HCT116 (cell line): ENCODE data around the gene CSGALNACT2. TPM values are rescaled to one million over a fixed set of nuclear protein-coding genes. Genes with fewer than 3 reads are reported as not detected.

Source experiments
- ATAC-seq: fragments of 200-7000 bp; cut with Tn5 transposase; 2 replicates; pipeline ENCODE4 v1.9.1; 2020; ENCODE audit warnings: mild to moderate bottlenecking, moderate library complexity
- BruUV-seq: library from RNA; stranded (reverse); fragments of 400-500 nt; replicated peaks from 2 replicates; lab custom pipeline; 2021; lab: Mats Ljungman, UMichigan
- CTCF ChIA-PET: fragments of 300-600 bp; sonication (Branson Sonifier 250); formaldehyde crosslinking; loops from one replicate; lab custom pipeline; 2021; ENCODE audit warnings: antibody characterized with exemption; lab: Charles Lee
- POLR2A ChIA-PET: fragments of 300-600, 350-600 bp; sonication (Branson Sonifier 250); formaldehyde crosslinking; loops from one replicate; lab custom pipeline; 2021; ENCODE audit warnings: antibody characterized with exemption; lab: Charles Lee
- RAD21 ChIA-PET, 2 experiments: fragments of 300-600 bp; sonication (Branson Sonifier 250); formaldehyde crosslinking; loops; one replicate each; lab custom pipeline; 2023; ENCODE audit warnings: low total read pairs in 2 of 2; ENCODE audit not compliant: uncharacterized antibody in 2 of 2, unreplicated experiment in 2 of 2, low non-redundant PET in 1 of 2; lab: Charles Lee
- DNase-seq: peaks from one replicate; pipeline ENCODE4 v3.0.0-alpha.2; 2010; ENCODE audit warnings: low read depth, low spot score
- H2AFZ ChIP-seq: fragments of 200-600 bp; shearing (Covaris generic), sonication (generic); 2 replicates; pipeline ENCODE4 v1.6.1; 2017; ENCODE audit warnings: low read depth, mixed run types, mixed read lengths, antibody characterized with exemption, low read length; ENCODE audit not compliant: poor library complexity, severe bottlenecking
- H3K27ac ChIP-seq: 2 replicates; pipeline ENCODE4 v1.5.1; 2012; ENCODE audit warnings: low read depth, low read length
- H3K27me3 ChIP-seq: fragments of 200-600 bp; sonication (generic); 2 replicates; pipeline ENCODE4 v1.6.1; 2016; ENCODE audit warnings: mixed run types, low read length, mixed read lengths; ENCODE audit not compliant: insufficient read depth
- H3K36me3 ChIP-seq, 2 experiments: fragments of 200-500 bp in 1 of 2; fragments of 200-600 bp in 1 of 2; sonication (Bioruptor generic) in 1 of 2; sonication (generic) in 1 of 2; 2 replicates each; pipeline versions ENCODE4 v1.5.1 to v1.6.1; 2014 to 2016; ENCODE audit warnings: low read length in 2 of 2, inconsistent platforms in 1 of 2, mixed read lengths in 1 of 2, mixed run types in 1 of 2; ENCODE audit not compliant: insufficient read depth in 2 of 2, control insufficient read depth in 1 of 2
- H3K4me1 ChIP-seq, 2 experiments: fragments of 200-600 bp in 1 of 2; sonication (generic) in 1 of 2; 2 replicates each; pipeline versions ENCODE4 v1.5.1 to v1.6.1; 2012 to 2017; ENCODE audit warnings: low read length in 2 of 2, inconsistent platforms in 1 of 2, mild to moderate bottlenecking in 1 of 2, mixed read lengths in 1 of 2, mixed run types in 1 of 2, moderate library complexity in 1 of 2; ENCODE audit not compliant: insufficient read depth in 2 of 2, control insufficient read depth in 1 of 2
- H3K4me2 ChIP-seq: fragments of 200-600 bp; sonication (generic); 2 replicates; pipeline ENCODE4 v1.6.1; 2017; ENCODE audit warnings: mixed run types, low read length, mixed read lengths
- H3K4me3 ChIP-seq, 2 experiments: fragments of 200-600 bp in 1 of 2; sonication (generic) in 1 of 2; replicated peaks in 1 of 2; 2 replicates each; pipeline ENCODE4 v1.5.1; 2011 to 2016; ENCODE audit warnings: low read length in 2 of 2, control low read depth in 1 of 2, low read depth in 1 of 2, mild to moderate bottlenecking in 1 of 2, mixed read lengths in 1 of 2, mixed run types in 1 of 2
- H3K79me2 ChIP-seq: fragments of 200-600 bp; sonication (generic); 2 replicates; pipeline ENCODE4 v1.6.1; 2017; ENCODE audit warnings: mild to moderate bottlenecking, mixed run types, low read length, moderate library complexity, mixed read lengths; ENCODE audit not compliant: insufficient read depth
- H3K9ac ChIP-seq: fragments of 200-600 bp; sonication (generic); 2 replicates; pipeline ENCODE4 v1.6.1; 2016; ENCODE audit warnings: low read length, mixed read lengths
- H3K9me2 ChIP-seq: fragments of 200-600 bp; sonication (generic), shearing (Covaris generic); 2 replicates; pipeline ENCODE4 v1.6.1; 2017; ENCODE audit warnings: mixed run types, mild to moderate bottlenecking, moderate library complexity; ENCODE audit not compliant: insufficient read depth
- H3K9me3 ChIP-seq, 2 experiments: fragments of 200-500 bp in 1 of 2; fragments of 200-600 bp in 1 of 2; sonication (Bioruptor generic) in 1 of 2; sonication (generic) in 1 of 2; 2 replicates each; pipeline ENCODE4 v1.6.1; 2014 to 2017; ENCODE audit warnings: low read length in 2 of 2, mixed read lengths in 2 of 2, inconsistent platforms in 1 of 2, low read depth in 1 of 2, mild to moderate bottlenecking in 1 of 2, mixed run types in 1 of 2, moderate library complexity in 1 of 2; ENCODE audit not compliant: control insufficient read depth in 1 of 2, insufficient read depth in 1 of 2
- H4K20me1 ChIP-seq: fragments of 200-600 bp; sonication (generic), shearing (Covaris generic); 2 replicates; pipeline ENCODE4 v1.6.1; 2017; ENCODE audit warnings: mixed run types, mild to moderate bottlenecking, moderate library complexity; ENCODE audit not compliant: insufficient read depth
- ATF3 ChIP-seq: IDR thresholded peaks from 2 replicates; pipeline ENCODE4 v1.6.1; 2012
- CBX3 ChIP-seq: IDR thresholded peaks from 2 replicates; pipeline ENCODE4 v1.6.1; 2012; ENCODE audit warnings: low read depth
- CEBPB ChIP-seq: IDR thresholded peaks from 2 replicates; pipeline ENCODE4 v1.6.1; 2012; ENCODE audit warnings: low read depth
- EGR1 ChIP-seq: IDR thresholded peaks from 2 replicates; pipeline ENCODE4 v1.6.1; 2012; ENCODE audit warnings: low read depth
- ELF1 ChIP-seq: IDR thresholded peaks from 2 replicates; pipeline ENCODE4 v1.6.1; 2012; ENCODE audit warnings: low read depth, borderline replicate concordance
- EZH2 ChIP-seq: fragments of 200-600 bp; sonication (generic); IDR thresholded peaks from 2 replicates; pipeline ENCODE4 v1.6.1; 2017; ENCODE audit warnings: antibody characterized with exemption, mixed run types
- EZH2phosphoT487 ChIP-seq: fragments of 200-600 bp; IDR thresholded peaks from 2 replicates; pipeline ENCODE4 v1.6.1; 2018; ENCODE audit warnings: antibody characterized with exemption, borderline replicate concordance
- JUND ChIP-seq: IDR thresholded peaks from 2 replicates; pipeline ENCODE4 v1.6.1; 2012
- POLR2AphosphoS5 ChIP-seq: IDR thresholded peaks from 2 replicates; pipeline ENCODE4 v1.6.1; 2011; ENCODE audit warnings: mild to moderate bottlenecking, low read depth, low read length, moderate library complexity
- RAD21 ChIP-seq: IDR thresholded peaks from 2 replicates; pipeline ENCODE4 v1.6.1; 2012; ENCODE audit warnings: low read depth, mild to moderate bottlenecking
- SP1 ChIP-seq: IDR thresholded peaks from 2 replicates; pipeline ENCODE4 v1.6.1; 2012; ENCODE audit warnings: low read depth
- SRF ChIP-seq: IDR thresholded peaks from 2 replicates; pipeline ENCODE4 v1.6.1; 2012; ENCODE audit warnings: low read depth
- YY1 ChIP-seq: IDR thresholded peaks from 2 replicates; pipeline ENCODE4 v1.6.1; 2011; ENCODE audit warnings: low read length, low read depth, moderate library complexity, mild to moderate bottlenecking; ENCODE audit not compliant: insufficient replicate concordance; ENCODE audit errors: extremely low read depth
- ZBTB33 ChIP-seq: IDR thresholded peaks from 2 replicates; pipeline ENCODE4 v1.6.1; 2011; ENCODE audit warnings: mild to moderate bottlenecking, low read length, moderate library complexity; ENCODE audit not compliant: insufficient replicate concordance; ENCODE audit errors: extremely low read depth
- ZNF274 ChIP-seq: fragments of 200-500 bp; sonication (Bioruptor generic); IDR thresholded peaks from 2 replicates; pipeline ENCODE4 v1.6.1; 2014; ENCODE audit warnings: mild to moderate bottlenecking, low read depth, low read length, inconsistent platforms
- intact Hi-C: fragments of 100-400 bp; cut with micrococcal nuclease; formaldehyde crosslinking; loops from 2 replicates; pipeline ENCODE4 v1.10.0; 2022
- total RNA-seq: library from RNA; stranded (reverse); gene quantifications from one replicate; pipeline ENCODE4 v1.2.1, GENCODE V29; 2021; ENCODE audit not compliant: unreplicated experiment

The CSGALNACT2 gene
- total RNA-seq, 1 experiment from 2014 or later, result 9.9 TPM

- intact Hi-C loops, result no loop called here
- Histone ChIP-seq H4K20me1 (no peaks in the 10 kb centered on the region), H3K36me3 (peaks cover 0 to 2% of the 10 kb centered on the region in 2 experiments; a peak in 1 of 4 replicates), H3K4me2 (no peak overlapping the region), H3K9ac (no peak overlapping the region), H3K27me3 (no peaks in the 10 kb centered on the region), H3K4me3 (no peak overlapping the region), H3K27ac (no peak overlapping the region), H3K4me1 (no peaks in the 10 kb centered on the region), H3K79me2 (no peaks in the 10 kb centered on the region), H3K9me2 (no peaks in the 10 kb centered on the region), H2AFZ (no peak overlapping the region), H3K9me3 (no peaks in the 10 kb centered on the region)
- CTCF ChIA-PET, result interaction anchor here (0.7 kb wide), 1 partner anchor 27 kb away, joined by 4 read pairs; no protein-coding TSS in a partner anchor
- no TSS peak for BruUV-seq
- ATAC-seq (no peak), DNase-seq (no peak)
- POLR2A ChIA-PET, result no interaction called here
- RAD21 ChIA-PET, result no interaction called here
- TF ChIP-seq RAD21 (no peak), SP1 (no peak), ZBTB33 (no peak), CBX3 (no peak)
These were observed 38.0 kb downstream of the CSGALNACT2 start for GRCh38 chr10:43176271-43176670.

- DNase-seq (no peak), ATAC-seq (no peak)
- Histone ChIP-seq H3K4me2 (no peak overlapping the region), H3K4me1 (no peaks in the 10 kb centered on the region), H3K9me3 (no peaks in the 10 kb centered on the region), H3K9me2 (no peaks in the 10 kb centered on the region), H3K4me3 (no peak overlapping the region), H3K36me3 (peaks cover 0 to 2% of the 10 kb centered on the region in 2 experiments; a peak in 1 of 4 replicates), H4K20me1 (no peaks in the 10 kb centered on the region), H3K79me2 (no peaks in the 10 kb centered on the region), H3K9ac (no peak overlapping the region), H3K27ac (no peak overlapping the region), H3K27me3 (no peaks in the 10 kb centered on the region), H2AFZ (no peak overlapping the region)
- intact Hi-C loops, result no loop called here
- POLR2A ChIA-PET, result no interaction called here
- BruUV-seq, result no TSS peak
- CTCF ChIA-PET, result no interaction called here
- RAD21 ChIA-PET, result no interaction called here
- TF ChIP-seq JUND, result no peak
- TF ChIP-seq CEBPB, result no peak
- no peak for TF ChIP-seq EZH2
- no peak for TF ChIP-seq ATF3
- TF ChIP-seq EZH2phosphoT487, result no peak
- no peak for TF ChIP-seq YY1
- TF ChIP-seq EGR1, result no peak
- no peak for TF ChIP-seq ELF1
- TF ChIP-seq ZNF274, result no peak
- TF ChIP-seq SRF, result no peak
- TF ChIP-seq SP1, result no peak
- no peak for TF ChIP-seq POLR2AphosphoS5
- no peak for TF ChIP-seq ZBTB33
- TF ChIP-seq RAD21, result no peak
These were observed 39.4 kb downstream of the CSGALNACT2 start for GRCh38 chr10:43177595-43177994.
